Esophagus muscularis mucosa (tissue), 3 donors: ENCODE results near the gene RGPD3.

ENCODE experiments used
- POLR2A ChIP-seq: fragments of 450-650 bp; IDR thresholded peaks from one replicate; pipeline ENCODE4 v1.6.1; 2017; ENCODE audit warnings: antibody characterized with exemption, moderate library complexity, mild to moderate bottlenecking, low read depth
- POLR2AphosphoS5 ChIP-seq, 2 donors: sonication (generic); formaldehyde crosslinking; IDR thresholded peaks; one replicate each; pipeline ENCODE4 v1.6.1; 2017; ENCODE audit warnings: antibody characterized with exemption in 2 of 2
- TF ChIP-seq, protein P1 (sequence below), 3 experiments: fragments of 200-600 bp in 2 of 3; fragments of 450-650 bp in 1 of 3; sonication (generic) in 2 of 3; IDR thresholded peaks; one replicate each; pipeline ENCODE4 v1.5.1; 2017 to 2019; ENCODE audit warnings: antibody characterized with exemption in 3 of 3, mild to moderate bottlenecking in 2 of 3, moderate library complexity in 1 of 3

DNA sequence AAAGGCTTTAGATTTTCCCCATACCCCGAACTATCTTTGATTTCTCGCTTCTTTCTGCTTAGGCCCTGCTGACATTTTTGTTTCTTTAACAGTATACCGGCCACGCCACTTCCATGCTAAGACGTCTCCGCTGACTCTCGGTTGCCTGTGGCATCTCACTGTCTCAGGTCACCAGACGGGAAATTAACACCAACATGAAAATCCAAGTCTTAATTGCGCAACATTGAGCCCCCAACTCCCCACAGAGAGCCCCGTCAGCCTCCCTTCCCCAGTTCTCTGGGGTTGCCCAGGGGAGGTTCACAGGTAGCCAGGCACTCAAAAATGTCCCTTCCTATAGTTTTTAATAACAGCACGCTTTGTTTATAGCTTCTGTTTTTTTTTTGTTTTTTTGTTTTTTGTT is 49.1 kb upstream of the RGPD3 start:
- TF ChIP-seq POLR2AphosphoS5 (IDR thresholded peaks at IDR 0.05) (no peak), POLR2A (no peak)
- TF ChIP-seq, protein P1, sequence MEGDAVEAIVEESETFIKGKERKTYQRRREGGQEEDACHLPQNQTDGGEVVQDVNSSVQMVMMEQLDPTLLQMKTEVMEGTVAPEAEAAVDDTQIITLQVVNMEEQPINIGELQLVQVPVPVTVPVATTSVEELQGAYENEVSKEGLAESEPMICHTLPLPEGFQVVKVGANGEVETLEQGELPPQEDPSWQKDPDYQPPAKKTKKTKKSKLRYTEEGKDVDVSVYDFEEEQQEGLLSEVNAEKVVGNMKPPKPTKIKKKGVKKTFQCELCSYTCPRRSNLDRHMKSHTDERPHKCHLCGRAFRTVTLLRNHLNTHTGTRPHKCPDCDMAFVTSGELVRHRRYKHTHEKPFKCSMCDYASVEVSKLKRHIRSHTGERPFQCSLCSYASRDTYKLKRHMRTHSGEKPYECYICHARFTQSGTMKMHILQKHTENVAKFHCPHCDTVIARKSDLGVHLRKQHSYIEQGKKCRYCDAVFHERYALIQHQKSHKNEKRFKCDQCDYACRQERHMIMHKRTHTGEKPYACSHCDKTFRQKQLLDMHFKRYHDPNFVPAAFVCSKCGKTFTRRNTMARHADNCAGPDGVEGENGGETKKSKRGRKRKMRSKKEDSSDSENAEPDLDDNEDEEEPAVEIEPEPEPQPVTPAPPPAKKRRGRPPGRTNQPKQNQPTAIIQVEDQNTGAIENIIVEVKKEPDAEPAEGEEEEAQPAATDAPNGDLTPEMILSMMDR (IDR thresholded peaks at IDR 0.05) = no peak
